Measurements from ENCODE around the gene GPANK1. TPM values are rescaled to one million over a fixed set of nuclear protein-coding genes. Genes with fewer than 3 reads are reported as not detected.

Gene GPANK1
- total RNA-seq, 3 donors from 2014 or later = 16.2 to 22.2 (median 20.0) TPM

- H3K4me1 ChIP-seq = no peaks in the 10 kb centered on the region
- H3K9me3 ChIP-seq = no peaks in the 10 kb centered on the region
- no peak overlapping the region for H3K4me3 ChIP-seq
- no peak overlapping the region for H3K27ac ChIP-seq
- intact Hi-C loops (cut with DNase I; ENCODE audit: low total_unique reads) = no loop called here
- DNase-seq (ENCODE audit: low spot score in 2 of 2) = no peak
- TF ChIP-seq POLR2A (IDR thresholded peaks at IDR 0.05) (no peak), CTCF (IDR thresholded peaks at IDR 0.05) (no peak), POLR2AphosphoS5 (IDR thresholded peaks at IDR 0.05) (no peak)
- H3K36me3 ChIP-seq = peaks cover 38% of the 10 kb centered on the region
- H3K27me3 ChIP-seq = no peaks in the 10 kb centered on the region
These were observed 35.8 kb downstream of the GPANK1 start for GRCh38 chr6:31629014-31629413.

DNA sequence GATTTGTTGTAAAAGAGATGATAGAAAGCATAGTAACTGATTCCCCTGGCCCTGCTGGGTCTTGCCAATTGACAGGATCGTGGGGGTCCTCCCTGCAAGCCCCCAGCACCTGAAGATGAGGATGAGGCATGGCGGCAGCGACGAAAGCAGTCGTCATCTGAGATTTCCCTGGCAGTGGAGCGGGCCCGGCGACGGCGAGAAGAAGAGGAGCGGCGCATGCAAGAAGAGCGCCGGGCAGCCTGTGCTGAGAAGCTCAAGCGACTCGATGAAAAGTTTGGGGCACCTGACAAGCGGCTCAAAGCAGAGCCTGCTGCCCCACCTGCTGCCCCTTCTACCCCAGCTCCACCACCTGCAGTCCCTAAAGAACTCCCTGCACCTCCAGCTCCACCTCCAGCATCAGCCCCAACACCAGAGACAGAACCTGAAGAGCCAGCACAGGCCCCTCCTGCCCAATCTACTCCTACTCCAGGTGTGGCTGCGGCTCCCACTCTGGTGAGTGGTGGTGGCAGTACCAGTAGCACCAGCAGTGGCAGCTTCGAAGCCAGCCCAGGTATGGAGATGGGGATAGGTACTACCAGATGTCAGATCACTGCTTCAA is 37.0 kb downstream of the GPANK1 start:
- Histone ChIP-seq H3K9me3 (no peaks in the 10 kb centered on the region), H3K4me3 (no peak overlapping the region), H3K4me1 (peaks cover 0 to 4% of the 10 kb centered on the region in 2 donors), H3K27ac (no peak overlapping the region), H3K27me3 (no peaks in the 10 kb centered on the region), H3K36me3 (peaks cover 38% of the 10 kb centered on the region)
- TF ChIP-seq POLR2A (IDR thresholded peaks at IDR 0.05) (no peak), CTCF (IDR thresholded peaks at IDR 0.05) (no peak), POLR2AphosphoS5 (IDR thresholded peaks at IDR 0.05) (no peak)
- DNase-seq (ENCODE audit: low spot score in 2 of 2) = no peak
- intact Hi-C loops (cut with DNase I; ENCODE audit: low total_unique reads) = no loop called here

DNA sequence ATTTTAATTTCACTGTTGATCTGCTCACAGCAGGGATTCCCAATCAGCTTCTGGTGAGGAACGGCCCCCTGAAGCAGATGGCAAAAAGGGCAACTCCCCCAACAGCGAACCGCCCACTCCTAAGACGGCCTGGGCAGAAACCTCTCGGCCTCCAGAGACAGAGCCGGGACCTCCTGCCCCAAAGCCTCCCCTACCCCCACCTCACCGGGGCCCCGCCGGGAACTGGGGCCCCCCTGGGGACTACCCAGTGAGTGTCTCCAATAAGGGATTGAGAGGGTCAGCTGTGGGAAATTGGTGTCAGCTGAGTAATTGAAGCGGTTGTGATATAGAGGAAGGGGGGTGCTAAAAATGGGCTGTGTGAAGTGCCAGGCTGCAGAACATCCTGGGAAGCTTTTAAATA is 37.8 kb downstream of the GPANK1 start:
- Histone ChIP-seq H3K27me3 (no peaks in the 10 kb centered on the region), H3K4me1 (peaks cover 6% of the 10 kb centered on the region in 2 donors), H3K4me3 (no peak overlapping the region), H3K27ac (no peak overlapping the region), H3K36me3 (peaks cover 38% of the 10 kb centered on the region), H3K9me3 (no peaks in the 10 kb centered on the region)
- TF ChIP-seq CTCF (IDR thresholded peaks at IDR 0.05) (no peak), POLR2A (IDR thresholded peaks at IDR 0.05) (no peak), POLR2AphosphoS5 (IDR thresholded peaks at IDR 0.05) (no peak)
- intact Hi-C loops (cut with DNase I; ENCODE audit: low total_unique reads) = no loop called here
- DNase-seq (ENCODE audit: low spot score in 2 of 2) = no peak

DNA sequence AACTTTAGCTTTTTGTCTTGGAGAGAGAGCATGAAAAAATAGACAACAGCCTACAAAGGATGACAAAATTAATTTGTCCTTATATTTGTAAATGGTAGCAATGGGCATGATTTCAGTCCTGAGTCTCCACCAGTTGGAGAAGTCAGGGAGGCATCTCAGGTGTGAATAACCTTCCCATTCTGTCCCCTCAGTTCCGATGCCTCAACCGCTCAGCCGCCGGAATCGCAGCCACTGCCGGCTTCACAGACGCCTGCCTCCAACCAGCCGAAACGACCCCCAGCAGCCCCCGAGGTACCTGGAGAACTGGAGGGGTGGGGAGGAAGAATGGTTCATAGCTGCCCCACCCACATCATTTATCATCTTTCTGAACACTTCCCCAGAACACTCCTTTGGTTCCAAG is 40.7 kb downstream of the GPANK1 start:
- no peak for DNase-seq (ENCODE audit: low spot score in 2 of 2)
- Histone ChIP-seq H3K9me3 (no peaks in the 10 kb centered on the region), H3K27ac (no peak overlapping the region), H3K27me3 (no peaks in the 10 kb centered on the region), H3K4me1 (peaks cover 8 to 10% of the 10 kb centered on the region in 2 donors), H3K36me3 (peaks cover 30% of the 10 kb centered on the region), H3K4me3 (no peak overlapping the region)
- TF ChIP-seq POLR2A (IDR thresholded peaks at IDR 0.05) = no peak
- TF ChIP-seq CTCF (IDR thresholded peaks at IDR 0.05) = no peak
- no peak for TF ChIP-seq POLR2AphosphoS5 (IDR thresholded peaks at IDR 0.05)
- intact Hi-C loops (cut with DNase I; ENCODE audit: low total_unique reads) = no loop called here

GRCh38 chr6:31622684-31623091 is 42.1 kb downstream of the GPANK1 start:
- TF ChIP-seq POLR2A (IDR thresholded peaks at IDR 0.05) (no peak), POLR2AphosphoS5 (IDR thresholded peaks at IDR 0.05) (peak in 1 of 3 donors; percentile 23)
- Histone ChIP-seq H3K4me1 (peaks cover 8 to 10% of the 10 kb centered on the region in 2 donors), H3K27ac (peak overlapping the region; percentile 99), H3K9me3 (no peaks in the 10 kb centered on the region), H3K27me3 (no peaks in the 10 kb centered on the region), H3K36me3 (peaks cover 22% of the 10 kb centered on the region), H3K4me3 (peak overlapping the region in 2 of 3 donors; percentile 79 to 93)
- peak; percentile 74 to 76 for DNase-seq (ENCODE audit: low spot score in 2 of 2)
- intact Hi-C loops (cut with DNase I; ENCODE audit: low total_unique reads) = no loop called here

Data from breast epithelium (tissue), 4 donors.